Fibroblast of lung (primary cell): ENCODE measurements around the gene MRPL46.
"Not testable (repeated sequence)": the region's sequence is repeated elsewhere in the genome, so short reads cannot be mapped to it uniquely, and the experiment has no call there.

Experiments
- EZH2 ChIP-seq: IDR thresholded peaks from 2 replicates; pipeline ENCODE4 v1.5.1; 2012; ENCODE audit warnings: low read length, control low read depth, mild to moderate bottlenecking; ENCODE audit errors: missing control alignments
- TF ChIP-seq, protein P1 (sequence below), 2 donors: IDR thresholded peaks in 1 of 2; conservative IDR thresholded peaks in 1 of 2; 1 replicate in 1 of 2; 2 replicates in 1 of 2; pipeline ENCODE4 v1.5.1; 2011 to 2012; ENCODE audit warnings: low read length in 2 of 2, control low read depth in 1 of 2, inconsistent platforms in 1 of 2, low read depth in 1 of 2, mild to moderate bottlenecking in 1 of 2

DNA sequence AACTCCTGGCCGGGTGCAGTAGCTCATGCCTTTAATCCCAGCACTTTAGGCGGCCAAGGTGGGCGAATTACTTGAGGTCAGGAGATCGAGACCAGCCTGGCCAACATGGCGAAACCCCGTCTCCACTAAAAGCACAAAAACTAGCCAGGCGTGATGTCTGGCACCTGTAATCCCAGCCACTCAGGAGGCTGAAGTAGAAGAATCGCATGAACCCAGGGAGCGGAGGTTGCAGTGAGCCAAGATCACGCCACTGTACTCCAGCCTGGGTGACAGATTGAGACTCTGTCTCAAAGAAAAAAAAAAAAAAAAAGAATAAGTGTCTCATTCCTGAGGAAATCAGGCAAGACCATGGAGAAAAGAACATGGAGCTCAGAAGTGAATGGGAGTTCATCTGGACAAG is 1.5 kb upstream of the MRPL46 start:
- TF ChIP-seq, protein P1, sequence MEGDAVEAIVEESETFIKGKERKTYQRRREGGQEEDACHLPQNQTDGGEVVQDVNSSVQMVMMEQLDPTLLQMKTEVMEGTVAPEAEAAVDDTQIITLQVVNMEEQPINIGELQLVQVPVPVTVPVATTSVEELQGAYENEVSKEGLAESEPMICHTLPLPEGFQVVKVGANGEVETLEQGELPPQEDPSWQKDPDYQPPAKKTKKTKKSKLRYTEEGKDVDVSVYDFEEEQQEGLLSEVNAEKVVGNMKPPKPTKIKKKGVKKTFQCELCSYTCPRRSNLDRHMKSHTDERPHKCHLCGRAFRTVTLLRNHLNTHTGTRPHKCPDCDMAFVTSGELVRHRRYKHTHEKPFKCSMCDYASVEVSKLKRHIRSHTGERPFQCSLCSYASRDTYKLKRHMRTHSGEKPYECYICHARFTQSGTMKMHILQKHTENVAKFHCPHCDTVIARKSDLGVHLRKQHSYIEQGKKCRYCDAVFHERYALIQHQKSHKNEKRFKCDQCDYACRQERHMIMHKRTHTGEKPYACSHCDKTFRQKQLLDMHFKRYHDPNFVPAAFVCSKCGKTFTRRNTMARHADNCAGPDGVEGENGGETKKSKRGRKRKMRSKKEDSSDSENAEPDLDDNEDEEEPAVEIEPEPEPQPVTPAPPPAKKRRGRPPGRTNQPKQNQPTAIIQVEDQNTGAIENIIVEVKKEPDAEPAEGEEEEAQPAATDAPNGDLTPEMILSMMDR (conservative IDR thresholded peaks at IDR 0.05 in 1 of 2, IDR thresholded peaks at IDR 0.05 in 1 of 2; ENCODE audit: low read depth in 1 of 2, low read length in 2 of 2), result not testable (repeated sequence)
- TF ChIP-seq EZH2, result not testable (repeated sequence)
